Measurements from ENCODE around the gene RPS6KA1.
A peak's percentile ranks its signal among the peaks of the same experiment; 100 is the strongest.

Gene RPS6KA1

GRCh38 chr1:26546819-26547218 lies 17.3 kb downstream of the RPS6KA1 start:
- H3K4me1 ChIP-seq (ENCODE audit: insufficient read depth, low read length, severe bottlenecking), result peaks cover 57% of the 10 kb centered on the region
- no peaks in the 10 kb centered on the region for H3K9me2 ChIP-seq (ENCODE audit: low read depth, low read length)
- H3K27me3 ChIP-seq (ENCODE audit: insufficient read depth, low read length), result no peaks in the 10 kb centered on the region
- H2AFZ ChIP-seq (ENCODE audit: low read length), result no peak overlapping the region
- no peaks in the 10 kb centered on the region for H3F3A ChIP-seq (ENCODE audit: insufficient read depth, low read length)
- H4K20me1 ChIP-seq (ENCODE audit: insufficient read depth, low read length), result no peaks in the 10 kb centered on the region
- TF ChIP-seq CTCF (IDR thresholded peaks at IDR 0.05; ENCODE audit: low read length) (no peak), EZH2 (IDR thresholded peaks at IDR 0.05; ENCODE audit: borderline replicate concordance, low read length) (no peak)
- no peaks in the 10 kb centered on the region for H3K79me2 ChIP-seq (ENCODE audit: insufficient read depth, low read length)
- H3K36me3 ChIP-seq (ENCODE audit: insufficient read depth, low read length), result peaks cover 37% of the 10 kb centered on the region
- H3K4me2 ChIP-seq (ENCODE audit: low read length), result peak overlapping the region; percentile 99
- H3K4me3 ChIP-seq (ENCODE audit: low read depth, low read length, poor library complexity, severe bottlenecking), result peak overlapping the region; percentile 88
- no peaks in the 10 kb centered on the region for H3K9me3 ChIP-seq (ENCODE audit: low read length)
- H3K9ac ChIP-seq (ENCODE audit: low read length), result peak overlapping the region; percentile 97
- no peak overlapping the region for H3K27ac ChIP-seq (ENCODE audit: low read depth, low read length, poor library complexity, severe bottlenecking)

- H3K4me1 ChIP-seq (ENCODE audit: insufficient read depth, low read length, severe bottlenecking), result peaks cover 37% of the 10 kb centered on the region
- H3K27me3 ChIP-seq (ENCODE audit: insufficient read depth, low read length), result no peaks in the 10 kb centered on the region
- no peak overlapping the region for H2AFZ ChIP-seq (ENCODE audit: low read length)
- no peak overlapping the region for H3K4me2 ChIP-seq (ENCODE audit: low read length)
- H3K36me3 ChIP-seq (ENCODE audit: insufficient read depth, low read length), result peaks cover 53% of the 10 kb centered on the region
- H3K4me3 ChIP-seq (ENCODE audit: low read depth, low read length, poor library complexity, severe bottlenecking), result no peak overlapping the region
- H3K9ac ChIP-seq (ENCODE audit: low read length), result no peak overlapping the region
- TF ChIP-seq EZH2 (IDR thresholded peaks at IDR 0.05; ENCODE audit: borderline replicate concordance, low read length), result no peak
- TF ChIP-seq CTCF (IDR thresholded peaks at IDR 0.05; ENCODE audit: low read length), result no peak
- H3K9me3 ChIP-seq (ENCODE audit: low read length), result no peaks in the 10 kb centered on the region
- H3K79me2 ChIP-seq (ENCODE audit: insufficient read depth, low read length), result no peaks in the 10 kb centered on the region
- H3F3A ChIP-seq (ENCODE audit: insufficient read depth, low read length), result no peaks in the 10 kb centered on the region
- H3K27ac ChIP-seq (ENCODE audit: low read depth, low read length, poor library complexity, severe bottlenecking), result no peak overlapping the region
- no peaks in the 10 kb centered on the region for H3K9me2 ChIP-seq (ENCODE audit: low read depth, low read length)
- no peaks in the 10 kb centered on the region for H4K20me1 ChIP-seq (ENCODE audit: insufficient read depth, low read length)
Observed at GRCh38 chr1:26548841-26549240, 19.3 kb downstream of the RPS6KA1 start.

GRCh38 chr1:26550946-26551345 lies 21.4 kb downstream of the RPS6KA1 start:
- no peak overlapping the region for H3K27ac ChIP-seq (ENCODE audit: low read depth, low read length, poor library complexity, severe bottlenecking)
- H3K9me3 ChIP-seq (ENCODE audit: low read length), result no peaks in the 10 kb centered on the region
- no peak overlapping the region for H3K4me2 ChIP-seq (ENCODE audit: low read length)
- H3K36me3 ChIP-seq (ENCODE audit: insufficient read depth, low read length), result peaks cover 73% of the 10 kb centered on the region
- no peaks in the 10 kb centered on the region for H4K20me1 ChIP-seq (ENCODE audit: insufficient read depth, low read length)
- no peak overlapping the region for H3K9ac ChIP-seq (ENCODE audit: low read length)
- H2AFZ ChIP-seq (ENCODE audit: low read length), result no peak overlapping the region
- TF ChIP-seq EZH2 (IDR thresholded peaks at IDR 0.05; ENCODE audit: borderline replicate concordance, low read length) (no peak), CTCF (IDR thresholded peaks at IDR 0.05; ENCODE audit: low read length) (no peak)
- H3F3A ChIP-seq (ENCODE audit: insufficient read depth, low read length), result no peaks in the 10 kb centered on the region
- no peak overlapping the region for H3K4me3 ChIP-seq (ENCODE audit: low read depth, low read length, poor library complexity, severe bottlenecking)
- no peaks in the 10 kb centered on the region for H3K9me2 ChIP-seq (ENCODE audit: low read depth, low read length)
- H3K27me3 ChIP-seq (ENCODE audit: insufficient read depth, low read length), result no peaks in the 10 kb centered on the region
- H3K4me1 ChIP-seq (ENCODE audit: insufficient read depth, low read length, severe bottlenecking), result peaks cover 17% of the 10 kb centered on the region
- no peaks in the 10 kb centered on the region for H3K79me2 ChIP-seq (ENCODE audit: insufficient read depth, low read length)

All from OCI-LY1 (cell line).